ENCODE data around the gene GJA1. TPM values are rescaled to one million over a fixed set of nuclear protein-coding genes. Genes with fewer than 3 reads are reported as not detected.
A peak's percentile ranks its signal among the peaks of the same experiment; 100 is the strongest.

The GJA1 gene
- total and polyA plus RNA-seq, 2 of the 4 experiments (the other 2 are of a cell fraction), result 180 to 323 TPM

DNA sequence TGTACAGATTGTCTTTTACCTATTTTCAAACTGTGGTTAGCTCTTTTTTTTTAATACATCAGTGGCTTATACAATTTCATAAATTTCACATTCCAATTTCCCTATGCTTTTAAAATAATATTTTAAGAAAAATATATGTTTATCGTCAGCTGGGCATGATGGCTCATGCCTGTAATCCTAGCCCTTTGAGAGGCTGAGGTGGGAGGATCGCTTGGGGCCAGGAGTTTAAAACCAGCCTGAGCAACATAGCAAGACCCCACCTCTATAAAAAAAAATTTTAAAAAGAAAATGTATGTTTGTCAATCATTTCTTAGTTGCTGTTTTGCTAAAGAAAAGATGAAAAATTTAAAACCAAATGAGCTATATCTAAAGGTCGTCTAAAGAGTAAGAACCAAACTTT, 3.4 kb downstream of the GJA1 start:
- H2BK120ac ChIP-seq (ENCODE audit: low read depth, low read length), result no peak overlapping the region
- H3K56ac ChIP-seq (ENCODE audit: extremely low read depth, insufficient read depth, low read length), result no peak overlapping the region
- no peak overlapping the region for H2AK5ac ChIP-seq (ENCODE audit: low read depth, low read length)
- peaks cover 15% of the 10 kb centered on the region for H3K4me1 ChIP-seq (ENCODE audit: control insufficient read depth, insufficient read depth, low read length)
- peaks cover 38% of the 10 kb centered on the region for H4K20me1 ChIP-seq (ENCODE audit: insufficient read depth, low read length)
- no peak overlapping the region for H2BK20ac ChIP-seq (ENCODE audit: low read depth, low read length)
- no peak overlapping the region for H3K23ac ChIP-seq (ENCODE audit: low read depth, low read length)
- H3K4ac ChIP-seq (ENCODE audit: low read depth, low read length), result no peak overlapping the region
- no peak overlapping the region for H3K4me3 ChIP-seq (ENCODE audit: insufficient read depth, low read depth, low read length)
- no CpG with 5 or more reads among the region's 3 CpGs for WGBS, 2 experiments (ENCODE audit: extremely low coverage in 2 of 2, insufficient read length in 1 of 2)
- H3K14ac ChIP-seq (replicated peaks; ENCODE audit: low read depth, low read length), result no peak overlapping the region
- peak overlapping the region; percentile 30 for H2BK5ac ChIP-seq (ENCODE audit: low read depth, low read length, poor library complexity, severe bottlenecking)
- ChIA-PET CTCF (interaction anchor here (0.8 to 2.1 kb wide), 2 partner anchors 214 to 411 kb away, joined by 3 to 11 read pairs; no protein-coding TSS in a partner anchor), POLR2A (ENCODE audit: unreplicated experiment) (interaction anchor here (0.6 to 0.9 kb wide), 3 partner anchors 14 to 595 kb away, joined by 3 to 6 read pairs (median 4); no protein-coding TSS in a partner anchor)
- peaks cover 6% of the 10 kb centered on the region; the same call in 1 of the 2 replicates for H3K9me1 ChIP-seq (ENCODE audit: insufficient read depth, low read length)
- H2AK9ac ChIP-seq (replicated peaks; ENCODE audit: low read depth, low read length, poor library complexity), result no peak overlapping the region
- H3K27me3 ChIP-seq (ENCODE audit: control insufficient read depth, insufficient read depth, low read length), result no peaks in the 10 kb centered on the region
- H3K9ac ChIP-seq (ENCODE audit: low read depth, low read length), result no peak overlapping the region
- no peak overlapping the region for H4K8ac ChIP-seq (ENCODE audit: low read depth in 2 of 2, low read length in 2 of 2)
- ATAC-seq (ENCODE audit: low read depth) (no peak), DNase-seq (no peak)
- H3K9me3 ChIP-seq (ENCODE audit: control insufficient read depth, insufficient read depth, low read length), result no peaks in the 10 kb centered on the region
- H4K5ac ChIP-seq (ENCODE audit: low read depth, low read length), result no peak overlapping the region
- no peak overlapping the region for H4K91ac ChIP-seq (ENCODE audit: insufficient read depth, low read depth, low read length)
- dilution Hi-C loops (cut with HindIII; ENCODE audit: low sequenced_read_pairs, unreplicated experiment), result no loop called here
- H2BK15ac ChIP-seq (ENCODE audit: low read depth, low read length), result no peak overlapping the region
- no peak overlapping the region for H3K18ac ChIP-seq (ENCODE audit: low read depth, low read length)
- no TSS peak for BruUV-seq (replicated peaks)
- no peak for TF ChIP-seq NFE2L2 (IDR thresholded peaks at IDR 0.05; ENCODE audit: low read depth, low read length)
- TF ChIP-seq BHLHE40 (IDR thresholded peaks at IDR 0.05; ENCODE audit: low read depth, low read length), result no peak
- TF ChIP-seq RFX5 (IDR thresholded peaks at IDR 0.05; ENCODE audit: low read depth, low read length), result no peak
- TF ChIP-seq, protein P1, sequence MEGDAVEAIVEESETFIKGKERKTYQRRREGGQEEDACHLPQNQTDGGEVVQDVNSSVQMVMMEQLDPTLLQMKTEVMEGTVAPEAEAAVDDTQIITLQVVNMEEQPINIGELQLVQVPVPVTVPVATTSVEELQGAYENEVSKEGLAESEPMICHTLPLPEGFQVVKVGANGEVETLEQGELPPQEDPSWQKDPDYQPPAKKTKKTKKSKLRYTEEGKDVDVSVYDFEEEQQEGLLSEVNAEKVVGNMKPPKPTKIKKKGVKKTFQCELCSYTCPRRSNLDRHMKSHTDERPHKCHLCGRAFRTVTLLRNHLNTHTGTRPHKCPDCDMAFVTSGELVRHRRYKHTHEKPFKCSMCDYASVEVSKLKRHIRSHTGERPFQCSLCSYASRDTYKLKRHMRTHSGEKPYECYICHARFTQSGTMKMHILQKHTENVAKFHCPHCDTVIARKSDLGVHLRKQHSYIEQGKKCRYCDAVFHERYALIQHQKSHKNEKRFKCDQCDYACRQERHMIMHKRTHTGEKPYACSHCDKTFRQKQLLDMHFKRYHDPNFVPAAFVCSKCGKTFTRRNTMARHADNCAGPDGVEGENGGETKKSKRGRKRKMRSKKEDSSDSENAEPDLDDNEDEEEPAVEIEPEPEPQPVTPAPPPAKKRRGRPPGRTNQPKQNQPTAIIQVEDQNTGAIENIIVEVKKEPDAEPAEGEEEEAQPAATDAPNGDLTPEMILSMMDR (conservative IDR thresholded peaks at IDR 0.05; ENCODE audit: low read depth, low read length), result no peak
- no peak for TF ChIP-seq MAFK (IDR thresholded peaks at IDR 0.05; ENCODE audit: low read depth, low read length)
- TF ChIP-seq SMC3 (IDR thresholded peaks at IDR 0.05; ENCODE audit: low read depth, low read length), result no peak
- no peak for TF ChIP-seq POLR2A (IDR thresholded peaks at IDR 0.05; ENCODE audit: low read depth, low read length)
- no peak for TF ChIP-seq MAZ (IDR thresholded peaks at IDR 0.05; ENCODE audit: borderline replicate concordance, low read depth, low read length)
- TF ChIP-seq FOS (IDR thresholded peaks at IDR 0.05; ENCODE audit: low read depth, low read length), result no peak
- no peak for TF ChIP-seq RAD21 (IDR thresholded peaks at IDR 0.05; ENCODE audit: low read length)
- TF ChIP-seq, protein P2, sequence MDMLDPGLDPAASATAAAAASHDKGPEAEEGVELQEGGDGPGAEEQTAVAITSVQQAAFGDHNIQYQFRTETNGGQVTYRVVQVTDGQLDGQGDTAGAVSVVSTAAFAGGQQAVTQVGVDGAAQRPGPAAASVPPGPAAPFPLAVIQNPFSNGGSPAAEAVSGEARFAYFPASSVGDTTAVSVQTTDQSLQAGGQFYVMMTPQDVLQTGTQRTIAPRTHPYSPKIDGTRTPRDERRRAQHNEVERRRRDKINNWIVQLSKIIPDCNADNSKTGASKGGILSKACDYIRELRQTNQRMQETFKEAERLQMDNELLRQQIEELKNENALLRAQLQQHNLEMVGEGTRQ (IDR thresholded peaks at IDR 0.05; ENCODE audit: low read depth, low read length), result no peak
- TF ChIP-seq, protein P3, sequence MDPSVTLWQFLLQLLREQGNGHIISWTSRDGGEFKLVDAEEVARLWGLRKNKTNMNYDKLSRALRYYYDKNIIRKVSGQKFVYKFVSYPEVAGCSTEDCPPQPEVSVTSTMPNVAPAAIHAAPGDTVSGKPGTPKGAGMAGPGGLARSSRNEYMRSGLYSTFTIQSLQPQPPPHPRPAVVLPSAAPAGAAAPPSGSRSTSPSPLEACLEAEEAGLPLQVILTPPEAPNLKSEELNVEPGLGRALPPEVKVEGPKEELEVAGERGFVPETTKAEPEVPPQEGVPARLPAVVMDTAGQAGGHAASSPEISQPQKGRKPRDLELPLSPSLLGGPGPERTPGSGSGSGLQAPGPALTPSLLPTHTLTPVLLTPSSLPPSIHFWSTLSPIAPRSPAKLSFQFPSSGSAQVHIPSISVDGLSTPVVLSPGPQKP (IDR thresholded peaks at IDR 0.05; ENCODE audit: borderline replicate concordance, low read depth, low read length), result no peak
- no peak for TF ChIP-seq CHD1 (IDR thresholded peaks at IDR 0.05; ENCODE audit: low read depth, low read length)
- TF ChIP-seq MXI1 (IDR thresholded peaks at IDR 0.05; ENCODE audit: borderline replicate concordance, low read depth, low read length), result no peak
- no peak for TF ChIP-seq CEBPB (IDR thresholded peaks at IDR 0.05; ENCODE audit: low read depth, low read length)
- no peak for TF ChIP-seq RCOR1 (IDR thresholded peaks at IDR 0.05; ENCODE audit: insufficient replicate concordance, low read length)
- peaks cover 0 to 30% of the 10 kb centered on the region in 2 experiments; a peak in 2 of 4 replicates for H3K79me1 ChIP-seq (ENCODE audit: low read depth in 1 of 2, low read length in 2 of 2)
- H3K36me3 ChIP-seq (ENCODE audit: control insufficient read depth, insufficient read depth, low read length), result peaks cover 5% of the 10 kb centered on the region
- H3K27ac ChIP-seq (ENCODE audit: insufficient read depth, low read length), result peak overlapping the region; percentile 33; the same call in 1 of the 2 replicates
- in situ Hi-C loops (cut with MboI; ENCODE audit: low sequenced_read_pairs), result loop anchor here (5.0 to 10.0 kb wide), 2 partner anchors 156 to 408 kb away; no protein-coding TSS in a partner anchor
- no peak overlapping the region; the same call in 1 of the 2 replicates for H3K4me2 ChIP-seq (ENCODE audit: low read depth, low read length)
- intact Hi-C loops (cut with micrococcal nuclease), result loop anchor here (5.0 kb wide), 2 partner anchors 63 to 673 kb away; no protein-coding TSS in a partner anchor
- H2AFZ ChIP-seq (replicated peaks; ENCODE audit: low read length, poor library complexity), result no peak overlapping the region

Measured in IMR-90 (cell line).